NCI-H2029 treated with DMSO at 0.1 percent for 48 hours (cell line): ENCODE measurements around the gene SLC5A3.
A peak's percentile ranks its signal among the peaks of the same experiment; 100 is the strongest.

Experiments
- DNase-seq: peaks from one replicate; lab custom pipeline; 2025; lab: John Stamatoyannopoulos, UW

The SLC5A3 gene

GRCh38 chr21:34100790-34101189 lies 27.4 kb downstream of the SLC5A3 start:
- no peak for DNase-seq

GRCh38 chr21:34105947-34106541 lies 32.7 kb downstream of the SLC5A3 start:
- DNase-seq: no peak

- DNase-seq: no peak
Measured at GRCh38 chr21:34107606-34108005, 34.2 kb downstream of the SLC5A3 start.

GRCh38 chr21:34109075-34109474 lies 35.7 kb downstream of the SLC5A3 start:
- no peak for DNase-seq

GRCh38 chr21:34110594-34111202 lies 37.3 kb downstream of the SLC5A3 start:
- DNase-seq: no peak

GRCh38 chr21:34112316-34113033 lies 39.1 kb downstream of the SLC5A3 start:
- DNase-seq: no peak

- DNase-seq: peak; percentile 41
Measured at GRCh38 chr21:34113842-34114241, 40.5 kb downstream of the SLC5A3 start.

- no peak for DNase-seq
Measured at GRCh38 chr21:34115160-34115559, 41.8 kb downstream of the SLC5A3 start.

GRCh38 chr21:34116569-34116968 lies 43.2 kb downstream of the SLC5A3 start:
- no peak for DNase-seq

- DNase-seq: no peak
Measured at GRCh38 chr21:34120867-34121266, 47.5 kb downstream of the SLC5A3 start.

- peak; percentile 9 for DNase-seq
Measured at GRCh38 chr21:34122047-34122446, 48.7 kb downstream of the SLC5A3 start.
